GM21576 (cell line): Measurements from ENCODE around the gene CZIB.
"Not testable (repeated sequence)": the region's sequence is repeated elsewhere in the genome, so short reads cannot be mapped to it uniquely, and the experiment has no call there.

Source experiments
- ATAC-seq: cut with Tn5 transposase; IDR thresholded peaks from one replicate; pipeline ENCODE4 v1.9.1; 2021; ENCODE audit warnings: mild to moderate bottlenecking, moderate library complexity; ENCODE audit not compliant: unreplicated experiment

The CZIB gene

GRCh38 chr1:53238197-53239155 lies 18.0 kb upstream of the CZIB start, which contains the start of gene MAGOH:
TSS of gene MAGOH (minus strand) at chr1:53238518. CDS start at chr1:53238448, 70 bp downstream.
- peak; percentile 98 for ATAC-seq

- no peak for ATAC-seq
Observed at GRCh38 chr1:53237638-53238037, 17.2 kb upstream of the CZIB start.

GRCh38 chr1:53220962-53221286 lies 490 bp upstream of the CZIB start:
- ATAC-seq: no peak

GRCh38 chr1:53219711-53220110 lies 723 bp downstream of the CZIB start:
- ATAC-seq: no peak

- no peak for ATAC-seq
Observed at GRCh38 chr1:53218201-53218600, 2.2 kb downstream of the CZIB start.

- ATAC-seq: no peak
Observed at GRCh38 chr1:53214376-53214940, 6.0 kb downstream of the CZIB start.

- no peak for ATAC-seq
Observed at GRCh38 chr1:53210954-53211353, 9.5 kb downstream of the CZIB start.

GRCh38 chr1:53210352-53210751 lies 10.1 kb downstream of the CZIB start:
- ATAC-seq: no peak

- no peak for ATAC-seq
Observed at GRCh38 chr1:53207726-53208125, 12.7 kb downstream of the CZIB start.

- no peak for ATAC-seq
Observed at GRCh38 chr1:53206735-53207379, 13.6 kb downstream of the CZIB start.

- not testable (repeated sequence) for ATAC-seq
Observed at GRCh38 chr1:53206083-53206685, 14.2 kb downstream of the CZIB start.

- ATAC-seq: not testable (repeated sequence)
Observed at GRCh38 chr1:53205496-53205895, 14.9 kb downstream of the CZIB start.

GRCh38 chr1:53203466-53203865 lies 17.0 kb downstream of the CZIB start:
- ATAC-seq: no peak

GRCh38 chr1:53198241-53198651 lies 22.2 kb downstream of the CZIB start:
- ATAC-seq: no peak

GRCh38 chr1:53197291-53198200 lies 22.9 kb downstream of the CZIB start:
- ATAC-seq: no peak

- peak; percentile 99 for ATAC-seq
Observed at GRCh38 chr1:53196485-53197290, 23.7 kb downstream of the CZIB start, which contains the start of gene CPT2. TSS of gene CPT2 (plus strand) at chr1:53196824. CDS start at chr1:53196944, 120 bp downstream.

GRCh38 chr1:53196017-53196484 lies 24.4 kb downstream of the CZIB start:
- no peak for ATAC-seq

- ATAC-seq: no peak
Observed at GRCh38 chr1:53195246-53196016, 25.0 kb downstream of the CZIB start.
